GM19397 (cell line): ENCODE measurements around the gene DOK7.

Experiments
- ATAC-seq: cut with Tn5 transposase; IDR thresholded peaks from one replicate; pipeline ENCODE4 v1.9.1; 2021; ENCODE audit warnings: mild to moderate bottlenecking, moderate library complexity; ENCODE audit not compliant: unreplicated experiment

The DOK7 gene

DNA sequence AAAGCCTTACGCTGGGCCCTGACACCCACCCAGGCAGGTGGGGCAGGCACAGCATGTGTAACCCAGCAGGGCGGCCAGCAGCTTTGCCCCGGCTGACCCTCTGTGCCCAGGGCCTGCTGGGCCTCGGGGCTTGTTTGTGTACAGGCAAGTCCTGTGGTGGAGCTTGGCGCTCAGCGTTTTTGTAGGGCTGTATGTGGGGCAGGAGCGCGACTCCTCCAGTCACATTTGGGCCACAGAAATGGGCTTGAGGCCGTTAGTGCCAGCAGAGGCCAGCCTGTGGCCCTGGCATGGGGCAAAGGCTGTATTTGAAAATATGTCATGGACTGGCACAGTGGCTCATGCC, 36.0 kb upstream of the DOK7 start:
- ATAC-seq = no peak

DNA sequence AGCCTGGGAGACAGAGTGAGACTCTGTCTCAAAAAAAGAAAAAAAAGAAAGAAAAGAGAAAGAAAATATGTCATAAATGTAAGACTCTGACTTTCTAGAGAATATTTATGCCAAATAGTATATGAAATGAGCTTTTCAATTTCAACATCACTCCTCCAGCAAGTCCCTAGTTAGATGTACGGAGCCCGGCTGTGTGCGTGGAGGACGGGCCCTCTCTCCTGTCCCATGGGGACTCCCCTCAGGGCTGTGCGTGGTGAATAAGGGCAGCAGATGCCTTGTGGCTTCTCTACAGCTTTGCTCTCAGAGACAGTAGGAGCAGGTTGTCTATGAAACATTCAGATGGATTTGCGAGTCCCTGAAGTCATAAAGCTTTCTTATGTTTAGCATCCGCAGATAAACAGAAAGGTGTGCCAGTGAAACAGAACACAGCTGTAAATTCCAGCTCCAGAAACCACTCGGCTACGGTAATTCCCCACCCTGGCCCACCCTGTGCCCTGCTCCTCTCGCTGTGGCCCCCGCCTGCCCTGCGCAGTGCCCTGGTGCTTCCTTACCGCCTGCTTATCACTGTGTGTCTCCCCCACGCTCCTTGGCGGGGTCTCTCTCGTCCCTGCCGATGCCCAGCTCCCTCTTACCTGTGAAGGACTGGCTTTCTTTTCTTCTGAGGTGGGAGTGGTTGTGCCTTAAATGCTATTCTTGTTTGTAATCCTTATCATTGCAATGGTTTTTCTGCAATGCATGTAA, 35.2 kb upstream of the DOK7 start:
- ATAC-seq = no peak

DNA sequence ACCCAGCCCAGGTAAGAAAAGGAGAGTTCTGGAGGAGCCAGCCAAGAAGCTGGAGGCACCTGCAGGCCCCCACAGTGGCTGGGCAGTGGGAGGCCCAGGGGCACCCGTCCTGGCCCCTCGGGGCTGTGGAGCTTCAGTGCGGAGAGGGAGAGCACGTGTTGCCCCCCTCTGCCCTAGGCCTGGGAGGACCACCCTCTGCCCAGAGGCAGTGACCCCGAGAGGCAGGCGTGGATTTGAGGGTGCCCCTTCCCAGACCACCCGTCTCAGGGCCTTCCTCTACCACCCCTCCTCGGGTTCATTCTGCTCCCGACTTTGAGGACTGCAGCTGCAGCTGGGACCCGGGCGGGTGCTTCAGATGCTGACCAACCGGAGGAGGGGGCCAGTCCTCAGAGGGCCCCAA, 33.5 kb upstream of the DOK7 start:
- ATAC-seq = no peak

GRCh38 chr4:3430524-3430923, 32.6 kb upstream of the DOK7 start:
- no peak for ATAC-seq

GRCh38 chr4:3431446-3431993, 31.6 kb upstream of the DOK7 start:
- no peak for ATAC-seq

GRCh38 chr4:3432381-3432790, 30.7 kb upstream of the DOK7 start:
- ATAC-seq = no peak

DNA sequence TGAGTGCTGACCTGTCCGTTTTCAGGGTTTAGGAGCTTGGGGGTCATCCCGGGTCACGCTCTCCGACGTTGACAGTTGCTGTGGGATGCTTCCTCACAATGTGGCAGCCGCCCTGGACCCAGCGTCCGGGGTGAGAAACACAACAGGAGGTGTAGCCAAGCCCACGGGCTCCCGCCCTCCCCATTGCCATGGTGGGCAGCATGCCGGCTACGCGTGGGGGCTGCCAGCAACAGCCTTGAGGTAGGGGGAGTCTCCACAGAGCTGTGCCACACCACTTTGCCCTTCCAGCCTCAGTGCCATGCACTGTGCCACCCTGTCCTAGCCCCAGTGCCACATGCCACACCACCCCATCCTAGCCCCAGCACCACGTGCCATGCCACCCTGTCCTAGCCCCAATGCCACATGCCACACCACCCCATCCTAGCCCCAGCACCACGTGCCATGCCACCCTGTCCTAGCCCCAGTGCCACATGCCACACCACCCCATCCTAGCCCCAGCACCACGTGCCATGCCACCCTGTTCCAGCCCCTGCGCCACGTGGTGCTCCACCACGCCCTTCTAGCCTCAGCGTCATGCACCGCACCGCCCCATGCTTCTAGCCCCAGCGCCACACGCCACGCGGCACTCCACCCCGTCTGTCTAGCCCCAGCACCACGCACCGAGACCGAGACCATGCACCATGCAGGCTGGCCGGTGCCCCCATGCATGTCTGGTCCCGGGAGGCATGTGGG, 29.8 kb upstream of the DOK7 start:
- no peak for ATAC-seq

DNA sequence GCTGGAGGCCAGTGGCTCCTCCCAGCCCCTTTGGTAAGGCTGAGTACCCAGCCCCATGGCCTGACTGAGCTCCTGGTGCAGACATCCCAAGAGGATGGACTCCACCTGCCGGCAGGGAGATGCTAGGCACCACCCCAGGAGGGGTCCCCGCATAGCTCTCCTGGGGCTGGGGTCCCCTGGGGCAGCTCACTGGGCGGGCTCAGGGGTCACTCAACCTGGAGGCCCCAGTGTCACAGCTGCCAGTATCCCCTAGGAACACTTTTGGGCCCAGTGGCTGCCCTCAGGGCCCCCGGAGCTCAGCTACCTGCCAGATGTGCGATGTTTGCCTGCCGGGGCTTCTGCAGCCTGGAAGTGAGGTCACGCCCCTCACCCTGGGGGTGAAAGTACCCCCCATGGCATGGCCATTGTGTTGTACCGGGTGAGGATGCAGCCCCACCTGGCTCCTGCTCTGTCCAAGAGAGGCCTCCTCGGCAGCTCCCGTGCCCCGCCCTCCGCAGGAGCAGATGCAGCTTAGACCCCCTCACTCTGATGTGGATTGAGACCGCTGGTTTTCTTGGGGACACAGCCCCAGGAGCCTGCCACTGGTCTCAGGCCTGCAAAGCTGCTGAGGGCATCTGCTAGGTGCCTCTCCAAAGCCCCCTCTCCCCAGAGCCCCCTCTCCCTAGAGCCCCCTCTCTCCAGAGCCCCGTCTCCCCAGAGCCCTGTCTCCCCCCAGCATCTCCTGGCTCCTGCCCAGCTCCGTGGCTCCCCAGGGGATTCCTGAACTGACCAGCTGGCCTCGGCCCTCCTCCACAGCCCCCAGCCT, 28.0 kb upstream of the DOK7 start:
- no peak for ATAC-seq

GRCh38 chr4:3435686-3435956, 27.5 kb upstream of the DOK7 start:
- ATAC-seq = no peak

DNA sequence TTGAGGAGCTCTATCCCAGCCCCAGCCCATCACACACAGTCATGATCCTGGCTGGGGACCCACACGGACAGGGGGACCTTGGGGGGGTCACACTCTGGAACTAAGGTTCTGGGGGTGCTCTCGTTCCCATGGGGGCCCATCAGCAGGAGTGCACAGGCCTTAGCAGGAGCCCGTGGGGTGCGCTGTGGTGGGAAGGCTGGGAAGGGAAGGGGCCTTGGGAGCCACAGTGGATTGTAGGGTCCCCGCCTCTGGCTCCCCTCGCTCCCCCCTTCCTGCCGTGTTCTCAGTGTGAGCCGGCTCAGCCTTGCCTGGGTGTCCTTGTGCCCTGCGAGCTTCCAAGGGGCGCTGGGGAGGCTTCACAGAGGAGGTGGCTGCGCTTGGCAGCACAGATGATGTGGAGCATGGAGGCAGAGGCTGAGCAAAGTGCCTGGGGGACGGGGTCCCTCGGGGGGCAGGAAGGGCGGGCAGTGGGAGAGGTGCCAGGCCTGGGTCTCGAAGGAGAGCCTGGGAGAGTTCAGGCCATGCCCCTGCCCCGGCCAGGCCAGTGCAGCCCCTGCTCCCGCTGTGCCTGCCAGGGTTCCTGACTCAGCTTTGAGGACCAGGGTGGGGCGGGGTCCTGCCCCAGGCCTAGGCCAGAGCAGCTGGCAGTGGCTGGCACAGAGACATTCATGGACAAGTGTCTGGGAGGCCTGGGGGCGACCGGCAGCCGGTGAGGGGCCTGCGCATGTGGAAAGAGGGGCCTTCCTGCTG, 26.9 kb upstream of the DOK7 start:
- ATAC-seq = no peak

- ATAC-seq = no peak
Observed at GRCh38 chr4:3436798-3437581, 26.1 kb upstream of the DOK7 start.

DNA sequence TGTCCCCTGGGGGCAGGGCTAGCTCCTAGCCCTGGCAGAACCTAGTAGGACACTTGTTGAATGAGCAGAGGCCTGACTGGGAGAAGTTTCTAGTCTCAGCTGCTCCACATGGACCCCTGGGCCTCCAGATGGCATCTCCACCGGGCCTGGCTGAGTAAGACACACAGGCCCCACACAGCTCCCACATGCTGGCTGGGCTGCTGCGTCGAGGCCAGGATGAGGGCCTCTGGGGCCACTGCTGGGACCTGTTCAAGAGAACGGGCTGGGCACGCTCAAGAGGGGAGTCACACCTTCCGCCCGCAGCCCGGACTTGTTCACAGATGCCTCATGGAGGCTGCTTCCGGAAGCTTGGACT, 25.5 kb upstream of the DOK7 start:
- no peak for ATAC-seq

DNA sequence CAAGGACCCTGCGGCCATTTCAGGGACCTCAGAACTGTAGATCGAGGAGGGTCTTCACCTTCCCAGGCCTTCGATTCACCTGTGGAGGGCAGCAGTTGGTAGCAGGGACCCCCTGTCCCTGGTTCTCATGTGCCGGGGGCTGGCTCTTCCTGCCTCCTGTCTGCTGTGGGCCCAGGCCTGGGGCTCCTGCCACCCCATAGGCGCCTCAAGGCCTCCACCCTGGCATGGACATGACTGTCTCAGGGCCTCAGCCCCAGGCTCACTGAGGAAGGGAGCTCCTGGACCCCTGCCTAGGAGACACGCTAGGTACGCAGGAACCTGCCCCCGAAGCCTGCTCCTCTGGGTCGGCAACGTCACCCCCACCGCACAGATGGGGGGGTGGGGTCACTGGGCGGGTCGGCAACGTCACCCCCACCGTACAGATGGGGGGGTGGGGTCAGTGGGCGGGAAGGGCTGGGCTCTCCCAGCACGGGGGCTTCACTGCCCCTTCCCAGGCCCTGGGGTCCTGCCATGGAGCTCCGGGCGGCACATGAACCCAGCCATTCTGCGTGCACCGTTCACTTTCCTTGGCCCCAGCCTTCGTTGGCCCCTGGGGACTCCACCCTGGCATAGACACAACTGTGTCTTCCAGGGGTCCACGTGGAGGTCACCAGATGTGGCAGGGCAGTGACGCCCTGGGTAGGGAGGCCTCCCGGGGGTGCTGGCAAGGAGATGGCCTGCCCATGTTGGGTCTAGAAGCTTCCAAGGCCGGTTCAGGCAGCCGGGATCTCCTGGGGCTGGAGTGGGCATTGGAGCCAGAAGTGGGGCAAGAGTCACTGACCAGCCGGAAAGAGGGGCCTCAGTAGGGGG, 24.9 kb upstream of the DOK7 start:
- no peak for ATAC-seq

- no peak for ATAC-seq
Observed at GRCh38 chr4:3438847-3439180, 24.3 kb upstream of the DOK7 start.

GRCh38 chr4:3439391-3439790, 23.7 kb upstream of the DOK7 start:
- no peak for ATAC-seq

GRCh38 chr4:3440011-3440410, 23.1 kb upstream of the DOK7 start:
- ATAC-seq = no peak

- ATAC-seq = no peak
Observed at GRCh38 chr4:3440979-3441500, 22.1 kb upstream of the DOK7 start.

DNA sequence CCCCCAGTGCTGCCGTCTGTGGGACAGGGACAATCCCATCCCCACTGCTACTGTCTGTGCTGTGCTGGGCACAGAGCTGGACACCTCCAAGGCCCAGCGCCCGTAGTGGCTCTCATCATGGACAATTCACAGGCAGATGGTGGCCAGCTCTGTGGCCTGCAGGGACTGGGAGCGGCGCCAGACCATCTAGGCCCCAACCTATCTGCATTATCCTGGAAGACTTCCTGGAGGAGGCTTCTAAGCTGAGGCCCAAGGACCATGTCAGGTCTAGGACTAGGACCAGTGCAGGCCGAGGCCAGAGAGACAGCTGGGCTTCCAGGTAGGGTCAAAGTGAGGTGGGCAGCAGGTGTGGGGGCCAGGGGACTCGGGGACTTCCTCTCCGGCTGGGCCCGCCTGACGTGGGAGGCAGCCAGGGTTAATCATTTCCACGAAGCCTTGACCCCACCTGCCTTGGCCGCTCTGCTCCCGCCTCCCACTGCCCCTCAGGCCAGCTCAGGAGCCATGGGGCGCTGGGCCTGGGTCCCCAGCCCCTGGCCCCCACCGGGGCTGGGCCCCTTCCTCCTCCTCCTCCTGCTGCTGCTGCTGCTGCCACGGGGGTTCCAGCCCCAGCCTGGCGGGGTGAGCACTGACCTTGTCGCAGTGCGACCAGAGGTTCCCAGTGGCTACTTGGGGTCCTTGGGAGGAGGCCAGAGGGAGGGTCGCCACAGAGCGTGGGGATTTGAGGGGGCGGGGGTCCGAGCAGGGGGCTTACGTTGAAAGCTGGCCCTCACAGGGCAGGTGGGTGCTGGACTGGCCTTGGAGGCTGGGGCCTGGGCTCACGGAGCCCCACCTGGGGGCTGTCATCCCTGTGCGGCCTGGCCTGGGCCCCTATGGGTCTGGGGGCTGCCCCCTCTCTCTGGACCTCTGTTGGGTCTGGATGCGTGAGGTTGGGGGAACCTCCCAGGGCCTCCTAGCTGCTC, 21.3 kb upstream of the DOK7 start, which contains the start of gene HGFAC:
Gene HGFAC, plus strand, starts transcription at position 468 of the 959 bp plus-strand sequence. Its CDS starts 34 bp downstream, at position 502.
- ATAC-seq = no peak
